HepG2 (cell line): Measurements from ENCODE around the gene JMJD8. TPM values are rescaled to one million over a fixed set of nuclear protein-coding genes. Genes with fewer than 3 reads are reported as not detected.

Source experiments
- ATAC-seq: fragments of 200-7000 bp; cut with Tn5 transposase; 3 replicates; pipeline ENCODE4 v1.9.1; 2020; ENCODE audit warnings: mild to moderate bottlenecking, moderate library complexity
- BruUV-seq: library from RNA; stranded (reverse); fragments of 400-500 nt; replicated peaks from 2 replicates; lab custom pipeline; 2021; lab: Mats Ljungman, UMichigan
- CTCF ChIA-PET: fragments of 300-600 bp; formaldehyde crosslinking; extraction: SDS; loops from one replicate; lab custom pipeline; 2021; ENCODE audit warnings: low total read pairs, inconsistent platforms, low intra/inter-chr PET ratio; lab: Yijun Ruan, JAX
- POLR2A ChIA-PET: fragments of 350-600 bp; sonication (Branson Sonifier 250); formaldehyde crosslinking; loops from one replicate; lab custom pipeline; 2020; ENCODE audit warnings: antibody characterized with exemption, inconsistent platforms; lab: Yijun Ruan, JAX
- DNase-seq: peaks from one replicate; pipeline ENCODE4 v3.0.0-alpha.2; 2015; ENCODE audit warnings: low spot score
- FAIRE-seq: peaks from 3 replicates; lab custom pipeline; 2011; peaks lifted over from hg19 to GRCh38; lab: Jason Lieb, UNC
- H2AFZ ChIP-seq: one replicate; pipeline ENCODE4 v1.6.1; 2011; ENCODE audit warnings: low read length, inconsistent platforms
- H3K27ac ChIP-seq: fragments of 300-600 bp; 3 replicates; pipeline ENCODE4 v1.8.0; 2011; ENCODE audit warnings: mixed run types, mild to moderate bottlenecking, mixed read lengths, low read length, inconsistent platforms; ENCODE audit not compliant: insufficient read depth; ENCODE audit errors: extremely low read length
- H3K27me3 ChIP-seq, 2 experiments: fragments of 200-600 bp in 1 of 2; 2 replicates in 1 of 2; 3 replicates in 1 of 2; pipeline versions ENCODE4 v1.6.0 to v1.8.0; 2011; ENCODE audit warnings: low read length in 2 of 2, mild to moderate bottlenecking in 2 of 2, moderate library complexity in 2 of 2, inconsistent platforms in 1 of 2; ENCODE audit not compliant: insufficient read depth in 2 of 2, control insufficient read depth in 1 of 2
- H3K36me3 ChIP-seq, 2 experiments: fragments of 200-600 bp in 1 of 2; replicated peaks in 1 of 2; 2 replicates in 1 of 2; 3 replicates in 1 of 2; pipeline versions ENCODE4 v1.5.1 to v1.8.0; 2011; ENCODE audit warnings: low read length in 2 of 2, inconsistent platforms in 1 of 2; ENCODE audit not compliant: insufficient read depth in 2 of 2, control insufficient read depth in 1 of 2
- H3K4me1 ChIP-seq: 2 replicates; pipeline ENCODE4 v1.5.1; 2012; ENCODE audit warnings: low read length, inconsistent platforms; ENCODE audit not compliant: insufficient read depth
- H3K4me2 ChIP-seq: 2 replicates; pipeline ENCODE4 v1.6.0; 2011; ENCODE audit warnings: low read depth, low read length, inconsistent platforms
- H3K4me3 ChIP-seq, 3 experiments: fragments of 200-600 bp in 1 of 3; sonication (generic), shearing (Covaris generic) in 1 of 3; replicated peaks in 1 of 3; 2 replicates each; pipeline ENCODE4 v1.5.1; 2011 to 2016; ENCODE audit warnings: low read length in 3 of 3, inconsistent platforms in 2 of 3, low read depth in 2 of 3, mild to moderate bottlenecking in 2 of 3, control low read depth in 1 of 3, mixed read lengths in 1 of 3; ENCODE audit not compliant: insufficient read depth in 1 of 3
- H3K79me2 ChIP-seq: one replicate; pipeline ENCODE4 v1.6.1; 2011; ENCODE audit warnings: low read length, inconsistent platforms; ENCODE audit not compliant: insufficient read depth
- H3K9ac ChIP-seq: 2 replicates; pipeline ENCODE4 v1.6.0; 2011; ENCODE audit warnings: mild to moderate bottlenecking, low read depth, low read length, inconsistent platforms; ENCODE audit not compliant: insufficient read depth
- H3K9me3 ChIP-seq: 2 replicates; pipeline ENCODE4 v1.5.1; 2012; ENCODE audit warnings: mild to moderate bottlenecking, low read length
- H4K20me1 ChIP-seq: 2 replicates; pipeline ENCODE4 v1.6.0; 2011; ENCODE audit warnings: inconsistent platforms, mild to moderate bottlenecking, low read length, moderate library complexity; ENCODE audit not compliant: insufficient read depth
- ATAD3A ChIP-seq: sonication (generic); formaldehyde crosslinking; IDR thresholded peaks from 2 replicates; pipeline ENCODE4 v1.4.0; 2020; ENCODE audit warnings: missing genetic modification reagents
- ATF5 ChIP-seq: sonication (generic); formaldehyde crosslinking; IDR thresholded peaks from 2 replicates; pipeline ENCODE4 v1.4.0; 2020; ENCODE audit warnings: mild to moderate bottlenecking, low read depth, missing genetic modification reagents
- BRD4 ChIP-seq: sonication (generic); formaldehyde crosslinking; IDR thresholded peaks from 2 replicates; pipeline ENCODE4 v1.4.0; 2020; ENCODE audit warnings: missing genetic modification reagents
- ZFP36L1 ChIP-seq: sonication (generic); formaldehyde crosslinking; IDR thresholded peaks from 2 replicates; pipeline ENCODE4 v1.8.0; 2022; ENCODE audit warnings: mild to moderate bottlenecking, missing genetic modification reagents, moderate library complexity
- ZNF382 ChIP-seq: sonication (generic); formaldehyde crosslinking; IDR thresholded peaks from 2 replicates; pipeline ENCODE4 v1.5.0; 2020; ENCODE audit warnings: missing genetic modification reagents, mild to moderate bottlenecking, borderline replicate concordance
- ZNF678 ChIP-seq: sonication (generic); formaldehyde crosslinking; IDR thresholded peaks from 2 replicates; pipeline ENCODE4 v1.4.0; 2020; ENCODE audit warnings: mild to moderate bottlenecking, missing genetic modification reagents
- ZNF7 ChIP-seq: IDR thresholded peaks from 2 replicates; pipeline ENCODE4 v1.6.1; 2016; ENCODE audit warnings: missing biosample characterization, missing genetic modification reagents
- ZNF710 ChIP-seq: sonication (generic); formaldehyde crosslinking; IDR thresholded peaks from 2 replicates; pipeline ENCODE4 v1.5.0; 2020; ENCODE audit warnings: mild to moderate bottlenecking, missing genetic modification reagents, borderline replicate concordance
- ZNF761 ChIP-seq: sonication (generic); formaldehyde crosslinking; conservative IDR thresholded peaks from 2 replicates; pipeline ENCODE4 v1.4.0; 2020; ENCODE audit warnings: mild to moderate bottlenecking, missing genetic modification reagents
- WGBS: methylation state at CpG from one replicate; pipeline ENCODE4 v1.1.6; 2017; ENCODE audit warnings: low lambda C conversion rate; 5-methylcytosine and 5-hydroxymethylcytosine counted together
- in situ Hi-C: cut with HindIII; loops from 2 replicates; pipeline ENCODE4 v1.10.0; 2017; ENCODE audit warnings: low pct_unique_long_range_greater_than_20kb; ENCODE audit not compliant: extremely low pct_ligation_motif_present
- intact Hi-C: fragments of 100-400 bp; cut with micrococcal nuclease; formaldehyde crosslinking; loops from one replicate; pipeline ENCODE4 v1.10.0; 2022; ENCODE audit not compliant: unreplicated experiment
- polyA plus RNA-seq, 8 experiments: library from polyadenylated mRNA; depleted of rRNA in 3 of 8; stranded (reverse) in 7 of 8; unstranded in 1 of 8; fragments of >200 nt; fragmentation: Illumina TruSeq in 4 of 8; extraction: Trizol in 4 of 8; gene quantifications; 2 replicates each; pipeline versions ENCODE4 v1.2.1 to v1.2.3, GENCODE V29; 2011 to 2016; ENCODE audit warnings: low read depth in 4 of 8, missing spikeins in 1 of 8, mixed read lengths in 1 of 8; ENCODE audit not compliant: insufficient read depth in 1 of 8
- total RNA-seq, 5 experiments: library from RNA; depleted of rRNA; stranded (reverse); fragments of >200 nt; fragmentation: Illumina TruSeq; extraction: Trizol; gene quantifications; 2 replicates each; pipeline ENCODE4 v1.2.3, GENCODE V29; 2016; ENCODE audit warnings: low read depth in 1 of 5

Gene JMJD8
- total and polyA plus RNA-seq, 2 of the 13 experiments (the other 11 are each of a cell fraction or from before 2014, with no cell fraction given), result 2.6 to 11.8 TPM

DNA sequence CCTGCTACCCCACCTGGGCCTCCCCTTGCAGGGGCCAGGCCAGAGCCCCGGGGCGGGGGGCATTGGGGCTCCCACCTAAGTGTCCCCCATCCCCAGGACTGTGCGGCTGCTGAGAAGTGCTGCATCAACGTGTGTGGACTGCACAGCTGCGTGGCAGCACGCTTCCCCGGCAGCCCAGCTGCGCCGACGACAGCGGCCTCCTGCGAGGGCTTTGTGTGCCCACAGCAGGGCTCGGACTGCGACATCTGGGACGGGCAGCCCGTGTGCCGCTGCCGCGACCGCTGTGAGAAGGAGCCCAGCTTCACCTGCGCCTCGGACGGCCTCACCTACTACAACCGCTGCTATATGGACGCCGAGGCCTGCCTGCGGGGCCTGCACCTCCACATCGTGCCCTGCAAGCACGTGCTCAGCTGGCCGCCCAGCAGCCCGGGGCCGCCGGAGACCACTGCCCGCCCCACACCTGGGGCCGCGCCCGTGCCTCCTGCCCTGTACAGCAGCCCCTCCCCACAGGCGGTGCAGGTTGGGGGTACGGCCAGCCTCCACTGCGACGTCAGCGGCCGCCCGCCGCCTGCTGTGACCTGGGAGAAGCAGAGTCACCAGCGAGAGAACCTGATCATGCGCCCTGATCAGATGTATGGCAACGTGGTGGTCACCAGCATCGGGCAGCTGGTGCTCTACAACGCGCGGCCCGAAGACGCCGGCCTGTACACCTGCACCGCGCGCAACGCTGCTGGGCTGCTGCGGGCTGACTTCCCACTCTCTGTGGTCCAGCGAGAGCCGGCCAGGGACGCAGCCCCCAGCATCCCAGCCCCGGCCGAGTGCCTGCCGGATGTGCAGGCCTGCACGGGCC is 51.4 kb downstream of the JMJD8 start (continued):
- TF ChIP-seq ZNF761 (CRISPR knock-in tag) (no peak), ZFP36L1 (CRISPR knock-in tag) (no peak), ATF5 (no peak), ZNF7 (CRISPR knock-in tag) (no peak)
- TF ChIP-seq, all 625 proteins: peak for 5

- in situ Hi-C loops, result no loop called here
- no peaks in the 10 kb centered on the region for H4K20me1 ChIP-seq
- ChIA-PET POLR2A (no interaction called here), CTCF (no interaction called here)
- 85% methylated on average over 9 of the region's 9 CpGs for WGBS
- H3K4me2 ChIP-seq, result no peak overlapping the region
- peaks cover 6% of the 10 kb centered on the region for H3K79me2 ChIP-seq
- intact Hi-C loops, result no loop called here
- ATAC-seq (no peak), DNase-seq (no peak), FAIRE-seq (no peak)
- TF ChIP-seq ZNF710 (CRISPR knock-in tag) (peak; percentile 21; the same call in 1 of the 2 replicates), ATAD3A (CRISPR knock-in tag) (no peak), ZNF382 (no peak), BRD4 (CRISPR knock-in tag) (no peak), ZNF678 (CRISPR knock-in tag) (no peak)
- BruUV-seq, result no TSS peak
- H3K4me3 ChIP-seq, result no peak overlapping the region
- H3K27me3 ChIP-seq, result no peaks in the 10 kb centered on the region
- no peaks in the 10 kb centered on the region for H3K9me3 ChIP-seq
- no peak overlapping the region for H3K27ac ChIP-seq
- H2AFZ ChIP-seq, result no peak overlapping the region
- peaks cover 3 to 4% of the 10 kb centered on the region in 2 experiments; a peak in 2 of 5 replicates for H3K36me3 ChIP-seq
- H3K9ac ChIP-seq, result no peak overlapping the region
- peaks cover 31% of the 10 kb centered on the region for H3K4me1 ChIP-seq
Observed at GRCh38 chr16:631808-632358, 52.3 kb downstream of the JMJD8 start.
